GM23338 (cell line): ENCODE results near the gene PSMB8.

Experiments
- CTCF ChIP-seq, 2 experiments: fragments of 200-600 bp in 1 of 2; sonication (generic) in 1 of 2; conservative IDR thresholded peaks; 2 replicates each; pipeline versions ENCODE4 v1.5.1 to v1.6.1; 2016 to 2017; ENCODE audit warnings: antibody characterized with exemption in 2 of 2, low read depth in 2 of 2, mild to moderate bottlenecking in 2 of 2, moderate library complexity in 1 of 2
- POLR2AphosphoS5 ChIP-seq: IDR thresholded peaks from 2 replicates; pipeline ENCODE4 v1.6.1; 2016; ENCODE audit warnings: antibody characterized with exemption, low read depth

- TF ChIP-seq CTCF (conservative IDR thresholded peaks at IDR 0.05; ENCODE audit: low read depth in 2 of 2) (no peak), POLR2AphosphoS5 (no peak)
Measured at GRCh38 chr6:32842690-32843089, 1.2 kb downstream of the PSMB8 start.
